ENCODE measurements around the gene CIB1. TPM values are rescaled to one million over a fixed set of nuclear protein-coding genes. Genes with fewer than 3 reads are reported as not detected.
"Not testable (repeated sequence)": the region's sequence is repeated elsewhere in the genome, so short reads cannot be mapped to it uniquely, and the experiment has no call there.

CIB1 gene
- total RNA-seq, 1 experiment from 2014 or later = 45.6 TPM

- peak within 1 kb of the TSS; percentile 97 for H3K4me3 Mint-ChIP-seq (ENCODE audit: unreplicated experiment)
- intact Hi-C loops (cut with micrococcal nuclease) = loop anchor here (2.0 kb wide), 1 partner anchor 31 kb away; the partner anchor contains the start of gene GDPGP1
- TSS peak; percentile 48 for BruUV-seq (replicated peaks)
- CTCF ChIA-PET = interaction anchor here (0.6 kb wide), 1 partner anchor 125 kb away, joined by 3 read pairs; no protein-coding TSS in a partner anchor
- POLR2A ChIA-PET = interaction anchor here (0.7 to 2.4 kb wide), 14 partner anchors 16 to 416 kb away, joined by 3 to 20 read pairs (median 4); partner anchors contain the start of genes CIB1, GDPGP1 and TTLL13
- peaks cover 38% of the 10 kb centered on the region for H3K4me1 Mint-ChIP-seq (ENCODE audit: insufficient read depth, unreplicated experiment)
- H3K27ac Mint-ChIP-seq (ENCODE audit: low read depth, unreplicated experiment) = peak within 1 kb of the TSS; percentile 96
- DNase-seq (ENCODE audit: unreplicated experiment) = peak; percentile 90
- no peaks in the 10 kb centered on the region for H3K9me3 Mint-ChIP-seq (ENCODE audit: unreplicated experiment)
- no peak for TF ChIP-seq CTCF (IDR thresholded peaks at IDR 0.05; ENCODE audit: unreplicated experiment)
- H3K27me3 Mint-ChIP-seq (ENCODE audit: insufficient read depth, unreplicated experiment) = no peaks in the 10 kb centered on the region
- H3K36me3 Mint-ChIP-seq (ENCODE audit: insufficient read depth, unreplicated experiment) = peaks cover 23% of the 10 kb centered on the region
These were observed 31.7 kb upstream of the CIB1 start, which contains the start of gene NGRN for GRCh38 chr15:90265271-90266060. Gene NGRN (plus strand): TSS chr15:90265672. CDS start chr15:90265713, 41 bp downstream.

GRCh38 chr15:90264671-90265070, 30.9 kb upstream of the CIB1 start:
- ChIA-PET CTCF (interaction anchor here (0.6 kb wide), 1 partner anchor 22 kb away, joined by 5 read pairs; no protein-coding TSS in a partner anchor), POLR2A (interaction anchor here (2.4 kb wide), 1 partner anchor 72 kb away, joined by 5 read pairs; no protein-coding TSS in a partner anchor)
- Mint-ChIP-seq H3K9me3 (ENCODE audit: unreplicated experiment) (no peaks in the 10 kb centered on the region), H3K36me3 (ENCODE audit: insufficient read depth, unreplicated experiment) (peaks cover 16% of the 10 kb centered on the region), H3K4me1 (ENCODE audit: insufficient read depth, unreplicated experiment) (peaks cover 30% of the 10 kb centered on the region), H3K4me3 (ENCODE audit: unreplicated experiment) (peak overlapping the region; percentile 97), H3K27me3 (ENCODE audit: insufficient read depth, unreplicated experiment) (no peaks in the 10 kb centered on the region), H3K27ac (ENCODE audit: low read depth, unreplicated experiment) (peak overlapping the region; percentile 96)
- intact Hi-C loops (cut with micrococcal nuclease) = loop anchor here (2.0 kb wide), 1 partner anchor 30 kb away; the partner anchor contains the start of gene GDPGP1
- peak; percentile 54 for DNase-seq (ENCODE audit: unreplicated experiment)
- no TSS peak for BruUV-seq (replicated peaks)
- no peak for TF ChIP-seq CTCF (IDR thresholded peaks at IDR 0.05; ENCODE audit: unreplicated experiment)

- peak; percentile 32 for DNase-seq (ENCODE audit: unreplicated experiment)
- H3K27ac Mint-ChIP-seq (ENCODE audit: low read depth, unreplicated experiment) = no peak overlapping the region
- no peak for TF ChIP-seq CTCF (IDR thresholded peaks at IDR 0.05; ENCODE audit: unreplicated experiment)
- H3K27me3 Mint-ChIP-seq (ENCODE audit: insufficient read depth, unreplicated experiment) = no peaks in the 10 kb centered on the region
- H3K36me3 Mint-ChIP-seq (ENCODE audit: insufficient read depth, unreplicated experiment) = no peaks in the 10 kb centered on the region
- no peak overlapping the region for H3K4me3 Mint-ChIP-seq (ENCODE audit: unreplicated experiment)
- H3K4me1 Mint-ChIP-seq (ENCODE audit: insufficient read depth, unreplicated experiment) = peaks cover 15% of the 10 kb centered on the region
- no peaks in the 10 kb centered on the region for H3K9me3 Mint-ChIP-seq (ENCODE audit: unreplicated experiment)
- ChIA-PET CTCF (interaction anchor here (0.6 to 2.7 kb wide), 7 partner anchors 9 to 387 kb away, joined by 3 to 15 read pairs (median 4); partner anchors contain the start of gene TTLL13), POLR2A (interaction anchor here (0.7 to 3.7 kb wide), 7 partner anchors 11 to 417 kb away, joined by 3 to 33 read pairs (median 4); partner anchors contain the start of genes CIB1, GDPGP1 and TTLL13)
- intact Hi-C loops (cut with micrococcal nuclease) = no loop called here
- BruUV-seq (replicated peaks) = no TSS peak
These were observed 28.7 kb upstream of the CIB1 start for GRCh38 chr15:90262426-90262825.

- H3K27me3 Mint-ChIP-seq (ENCODE audit: insufficient read depth, unreplicated experiment) = no peaks in the 10 kb centered on the region
- BruUV-seq (replicated peaks) = no TSS peak
- CTCF ChIA-PET = interaction anchor here (0.6 to 2.7 kb wide), 5 partner anchors 11 to 70 kb away, joined by 3 to 15 read pairs (median 4); partner anchors contain the start of gene TTLL13
- intact Hi-C loops (cut with micrococcal nuclease) = no loop called here
- DNase-seq (ENCODE audit: unreplicated experiment) = peak; percentile 89
- peaks cover 15% of the 10 kb centered on the region for H3K4me1 Mint-ChIP-seq (ENCODE audit: insufficient read depth, unreplicated experiment)
- no peaks in the 10 kb centered on the region for H3K9me3 Mint-ChIP-seq (ENCODE audit: unreplicated experiment)
- H3K36me3 Mint-ChIP-seq (ENCODE audit: insufficient read depth, unreplicated experiment) = no peaks in the 10 kb centered on the region
- H3K4me3 Mint-ChIP-seq (ENCODE audit: unreplicated experiment) = no peak overlapping the region
- POLR2A ChIA-PET = interaction anchor here (0.6 to 3.7 kb wide), 10 partner anchors 12 to 598 kb away, joined by 3 to 33 read pairs (median 4); partner anchors contain the start of genes BLM, CIB1, GDPGP1 and TTLL13
- H3K27ac Mint-ChIP-seq (ENCODE audit: low read depth, unreplicated experiment) = no peak overlapping the region
- TF ChIP-seq CTCF (IDR thresholded peaks at IDR 0.05; ENCODE audit: unreplicated experiment) = no peak
These were observed 28.1 kb upstream of the CIB1 start for GRCh38 chr15:90261811-90262210.

GRCh38 chr15:90260731-90261130, 27.0 kb upstream of the CIB1 start:
- CTCF ChIA-PET = interaction anchor here (0.6 to 2.7 kb wide), 4 partner anchors 9 to 344 kb away, joined by 3 to 15 read pairs (median 4); partner anchors contain the start of gene TTLL13
- H3K4me3 Mint-ChIP-seq (ENCODE audit: unreplicated experiment); intact Hi-C loops (cut with micrococcal nuclease); BruUV-seq (replicated peaks); H3K9me3 Mint-ChIP-seq (ENCODE audit: unreplicated experiment); H3K27me3 Mint-ChIP-seq (ENCODE audit: insufficient read depth, unreplicated experiment); H3K27ac Mint-ChIP-seq (ENCODE audit: low read depth, unreplicated experiment); H3K36me3 Mint-ChIP-seq (ENCODE audit: insufficient read depth, unreplicated experiment); DNase-seq (ENCODE audit: unreplicated experiment): not testable (repeated sequence)
- POLR2A ChIA-PET = interaction anchor here (0.5 to 3.7 kb wide), 3 partner anchors 11 to 27 kb away, joined by 3 to 33 read pairs (median 18); partner anchors contain the start of genes CIB1, GDPGP1 and TTLL13
- H3K4me1 Mint-ChIP-seq (ENCODE audit: insufficient read depth, unreplicated experiment) = peaks cover 15% of the 10 kb centered on the region

Measured in MCF 10A (cell line).